Measurements from ENCODE around the gene KRTAP17-1. TPM values are rescaled to one million over a fixed set of nuclear protein-coding genes. Genes with fewer than 3 reads are reported as not detected.
A peak's percentile ranks its signal among the peaks of the same experiment; 100 is the strongest.

The KRTAP17-1 gene
- total RNA-seq, 2 donors from 2014 or later = 0.46 to 0.48 TPM

DNA sequence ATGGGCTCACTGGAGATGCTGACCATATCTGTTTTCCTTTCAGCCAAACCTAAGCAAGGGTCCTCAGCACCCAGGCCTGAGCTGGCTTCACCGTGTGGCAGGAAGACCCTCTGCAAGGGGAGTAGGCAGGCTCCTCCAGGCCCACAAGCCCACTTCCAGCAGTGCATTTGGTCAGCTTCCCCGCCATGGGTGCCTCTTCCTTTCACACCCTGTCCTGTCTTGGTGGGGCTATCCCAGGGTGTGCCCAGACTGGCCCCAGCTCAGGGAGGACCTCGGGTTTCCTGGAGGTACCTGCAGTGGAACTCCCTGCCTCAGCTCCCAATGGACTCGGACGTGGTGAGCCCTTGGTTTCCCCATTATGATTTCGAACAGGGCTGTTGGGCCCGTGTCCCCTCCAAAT lies 12.7 kb upstream of the KRTAP17-1 start:
- DNase-seq = peak; percentile 46
- H3K27ac Mint-ChIP-seq = no peak overlapping the region
- 93 to 95% methylated on average over 5 to 7 of the region's 7 CpGs for WGBS, 2 experiments (ENCODE audit: insufficient coverage in 1 of 2, insufficient read length in 1 of 2)
- H3K9ac ChIP-seq (ENCODE audit: extremely low read depth, low read length, poor library complexity, severe bottlenecking) = no peak overlapping the region
- H3K27me3 ChIP-seq (ENCODE audit: control insufficient read depth, insufficient read depth, low read length, poor library complexity, severe bottlenecking) = no peaks in the 10 kb centered on the region
- H3K4me1 ChIP-seq (ENCODE audit: control insufficient read depth, insufficient read depth, low read length) = no peaks in the 10 kb centered on the region
- H3K4me3 ChIP-seq (ENCODE audit: low read length) = no peak overlapping the region
- no peak overlapping the region for H3K4me3 Mint-ChIP-seq
- no peaks in the 10 kb centered on the region for H3K9me3 ChIP-seq (ENCODE audit: control insufficient read depth, low read length)
- H3K4me1 Mint-ChIP-seq = no peaks in the 10 kb centered on the region
- H3K36me3 ChIP-seq (ENCODE audit: control insufficient read depth, insufficient read depth, low read length) = no peaks in the 10 kb centered on the region
- TF ChIP-seq, protein P1, sequence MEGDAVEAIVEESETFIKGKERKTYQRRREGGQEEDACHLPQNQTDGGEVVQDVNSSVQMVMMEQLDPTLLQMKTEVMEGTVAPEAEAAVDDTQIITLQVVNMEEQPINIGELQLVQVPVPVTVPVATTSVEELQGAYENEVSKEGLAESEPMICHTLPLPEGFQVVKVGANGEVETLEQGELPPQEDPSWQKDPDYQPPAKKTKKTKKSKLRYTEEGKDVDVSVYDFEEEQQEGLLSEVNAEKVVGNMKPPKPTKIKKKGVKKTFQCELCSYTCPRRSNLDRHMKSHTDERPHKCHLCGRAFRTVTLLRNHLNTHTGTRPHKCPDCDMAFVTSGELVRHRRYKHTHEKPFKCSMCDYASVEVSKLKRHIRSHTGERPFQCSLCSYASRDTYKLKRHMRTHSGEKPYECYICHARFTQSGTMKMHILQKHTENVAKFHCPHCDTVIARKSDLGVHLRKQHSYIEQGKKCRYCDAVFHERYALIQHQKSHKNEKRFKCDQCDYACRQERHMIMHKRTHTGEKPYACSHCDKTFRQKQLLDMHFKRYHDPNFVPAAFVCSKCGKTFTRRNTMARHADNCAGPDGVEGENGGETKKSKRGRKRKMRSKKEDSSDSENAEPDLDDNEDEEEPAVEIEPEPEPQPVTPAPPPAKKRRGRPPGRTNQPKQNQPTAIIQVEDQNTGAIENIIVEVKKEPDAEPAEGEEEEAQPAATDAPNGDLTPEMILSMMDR (conservative IDR thresholded peaks at IDR 0.05) = no peak
- H3K27me3 Mint-ChIP-seq (ENCODE audit: insufficient read depth) = peaks cover 1% of the 10 kb centered on the region
- H3K9me3 Mint-ChIP-seq = no peaks in the 10 kb centered on the region
- no peaks in the 10 kb centered on the region for H3K36me3 Mint-ChIP-seq (ENCODE audit: low read depth)
- H3K27ac ChIP-seq (ENCODE audit: low read depth, low read length) = no peak overlapping the region

DNA sequence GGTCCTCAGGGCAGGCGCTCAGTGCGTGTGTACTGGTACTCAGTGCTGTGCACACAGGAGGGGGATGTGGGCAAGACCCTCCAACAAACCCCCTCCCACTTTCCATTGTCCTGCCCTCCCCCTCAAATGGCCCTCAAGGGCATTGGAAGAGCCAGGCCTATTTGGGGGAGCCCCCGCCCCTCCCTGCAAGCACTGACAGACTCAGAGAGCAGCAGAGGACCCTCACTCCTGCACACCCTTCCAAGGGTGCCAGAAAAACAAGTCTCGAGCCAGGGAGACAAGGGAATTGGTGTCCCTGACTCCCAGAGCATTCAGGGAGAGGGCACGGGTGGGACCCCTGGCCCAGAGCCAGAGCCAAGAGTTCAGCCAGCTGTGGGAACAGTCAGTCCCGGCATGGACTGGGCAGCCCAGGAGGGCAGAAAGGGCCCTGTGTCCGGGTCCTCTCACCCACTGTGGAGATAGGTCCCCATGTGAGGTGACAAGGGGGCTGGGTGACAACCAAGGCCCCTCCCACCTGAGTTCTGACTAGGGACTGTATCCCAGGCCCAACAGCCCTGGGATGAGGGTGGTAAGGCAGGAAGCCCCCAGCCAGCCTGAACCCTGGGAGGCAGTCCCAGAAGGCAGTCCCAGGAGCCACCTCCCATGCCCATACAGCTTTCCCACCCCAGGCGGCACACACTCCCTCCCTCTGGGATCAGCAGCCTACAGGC lies 12.1 kb upstream of the KRTAP17-1 start:
- Mint-ChIP-seq H3K27ac (no peak overlapping the region), H3K27me3 (ENCODE audit: insufficient read depth) (peaks cover 1% of the 10 kb centered on the region)

DNA sequence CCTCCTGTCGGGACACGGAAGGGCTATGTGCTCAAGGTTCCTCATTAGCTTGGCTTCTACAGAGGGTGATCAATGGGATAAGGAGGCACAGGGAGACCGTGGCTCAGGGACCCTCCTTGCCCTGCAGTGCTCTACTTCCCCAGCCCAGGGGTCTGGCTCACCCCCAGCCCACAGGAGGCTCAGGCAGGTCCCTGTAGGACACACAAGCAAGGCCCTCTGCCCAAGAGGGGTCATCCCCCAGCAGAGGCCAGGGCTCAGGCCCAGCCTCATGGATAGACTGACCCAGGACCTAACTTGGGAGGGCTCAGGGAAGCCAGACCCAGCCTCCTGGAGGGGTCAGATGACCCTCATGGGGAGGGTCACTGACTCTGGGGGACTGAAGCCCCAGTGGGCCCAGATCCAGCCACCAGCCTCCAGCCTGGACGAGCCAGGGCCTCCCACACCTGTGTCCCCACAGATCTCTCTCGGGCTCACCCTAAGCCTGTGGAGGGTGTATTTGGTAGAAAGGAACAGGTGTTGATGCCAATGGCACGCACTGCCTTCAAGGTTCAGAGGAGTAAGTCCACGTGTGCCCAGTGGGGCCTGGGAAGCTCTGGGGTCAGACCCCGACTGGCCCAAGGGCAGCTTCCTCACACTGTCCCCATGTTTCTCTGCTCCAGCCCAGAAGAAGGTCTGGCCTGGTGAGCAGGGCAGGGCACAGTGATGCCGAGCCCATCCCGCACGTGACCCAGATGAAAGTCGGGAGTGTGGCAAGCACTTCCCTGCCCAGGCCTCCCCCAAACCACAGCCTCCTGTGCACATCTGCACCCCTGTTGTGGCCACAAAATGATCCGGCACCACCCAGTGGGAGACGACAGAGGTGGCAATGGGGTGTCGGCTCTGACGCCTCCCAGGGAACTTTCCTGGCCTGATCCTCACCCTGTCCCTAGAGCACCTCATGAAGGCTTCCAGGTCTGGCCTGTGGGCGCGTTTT lies 10.9 kb upstream of the KRTAP17-1 start:
- Histone ChIP-seq H3K9me3 (ENCODE audit: control insufficient read depth, low read length) (no peaks in the 10 kb centered on the region), H3K9ac (ENCODE audit: extremely low read depth, low read length, poor library complexity, severe bottlenecking) (no peak overlapping the region), H3K4me1 (ENCODE audit: control insufficient read depth, insufficient read depth, low read length) (no peaks in the 10 kb centered on the region), H3K4me3 (ENCODE audit: low read length) (no peak overlapping the region), H3K27ac (ENCODE audit: low read depth, low read length) (no peak overlapping the region), H3K36me3 (ENCODE audit: control insufficient read depth, insufficient read depth, low read length) (no peaks in the 10 kb centered on the region), H3K27me3 (ENCODE audit: control insufficient read depth, insufficient read depth, low read length, poor library complexity, severe bottlenecking) (no peaks in the 10 kb centered on the region)
- Mint-ChIP-seq H3K36me3 (ENCODE audit: low read depth) (no peaks in the 10 kb centered on the region), H3K27me3 (ENCODE audit: insufficient read depth) (peaks cover 1% of the 10 kb centered on the region), H3K4me1 (no peaks in the 10 kb centered on the region), H3K27ac (no peak overlapping the region), H3K4me3 (no peak overlapping the region), H3K9me3 (no peaks in the 10 kb centered on the region)
- TF ChIP-seq, protein P1 (conservative IDR thresholded peaks at IDR 0.05) = no peak
- 88 to 97% methylated on average over 9 to 18 of the region's 18 CpGs for WGBS, 2 experiments (ENCODE audit: insufficient coverage in 1 of 2, insufficient read length in 1 of 2)
- DNase-seq = peak; percentile 44

More for the DNA sequence above, 12.1 kb upstream of the KRTAP17-1 start:
- peak; percentile 18 for DNase-seq
- Mint-ChIP-seq H3K4me3 (no peak overlapping the region), H3K9me3 (no peaks in the 10 kb centered on the region), H3K4me1 (no peaks in the 10 kb centered on the region), H3K36me3 (ENCODE audit: low read depth) (no peaks in the 10 kb centered on the region)
- no peak overlapping the region for H3K4me3 ChIP-seq (ENCODE audit: low read length)
- WGBS, 2 experiments (ENCODE audit: insufficient coverage in 1 of 2, insufficient read length in 1 of 2) = 89 to 100% methylated on average over 1 to 8 of the region's 8 CpGs
- H3K4me1 ChIP-seq (ENCODE audit: control insufficient read depth, insufficient read depth, low read length) = no peaks in the 10 kb centered on the region
- no peak overlapping the region for H3K9ac ChIP-seq (ENCODE audit: extremely low read depth, low read length, poor library complexity, severe bottlenecking)
- H3K27ac ChIP-seq (ENCODE audit: low read depth, low read length) = no peak overlapping the region
- TF ChIP-seq, protein P1 (conservative IDR thresholded peaks at IDR 0.05) = no peak
- no peaks in the 10 kb centered on the region for H3K36me3 ChIP-seq (ENCODE audit: control insufficient read depth, insufficient read depth, low read length)
- no peaks in the 10 kb centered on the region for H3K9me3 ChIP-seq (ENCODE audit: control insufficient read depth, low read length)
- no peaks in the 10 kb centered on the region for H3K27me3 ChIP-seq (ENCODE audit: control insufficient read depth, insufficient read depth, low read length, poor library complexity, severe bottlenecking)
